NCI-H345 treated with DMSO at 0.1 percent for 48 hours (cell line): Measurements from ENCODE around the gene OVCA2.

Experiments used
- DNase-seq: peaks from one replicate; lab custom pipeline; 2025; ENCODE audit not compliant: unreplicated experiment; lab: John Stamatoyannopoulos, UW

The OVCA2 gene

DNA sequence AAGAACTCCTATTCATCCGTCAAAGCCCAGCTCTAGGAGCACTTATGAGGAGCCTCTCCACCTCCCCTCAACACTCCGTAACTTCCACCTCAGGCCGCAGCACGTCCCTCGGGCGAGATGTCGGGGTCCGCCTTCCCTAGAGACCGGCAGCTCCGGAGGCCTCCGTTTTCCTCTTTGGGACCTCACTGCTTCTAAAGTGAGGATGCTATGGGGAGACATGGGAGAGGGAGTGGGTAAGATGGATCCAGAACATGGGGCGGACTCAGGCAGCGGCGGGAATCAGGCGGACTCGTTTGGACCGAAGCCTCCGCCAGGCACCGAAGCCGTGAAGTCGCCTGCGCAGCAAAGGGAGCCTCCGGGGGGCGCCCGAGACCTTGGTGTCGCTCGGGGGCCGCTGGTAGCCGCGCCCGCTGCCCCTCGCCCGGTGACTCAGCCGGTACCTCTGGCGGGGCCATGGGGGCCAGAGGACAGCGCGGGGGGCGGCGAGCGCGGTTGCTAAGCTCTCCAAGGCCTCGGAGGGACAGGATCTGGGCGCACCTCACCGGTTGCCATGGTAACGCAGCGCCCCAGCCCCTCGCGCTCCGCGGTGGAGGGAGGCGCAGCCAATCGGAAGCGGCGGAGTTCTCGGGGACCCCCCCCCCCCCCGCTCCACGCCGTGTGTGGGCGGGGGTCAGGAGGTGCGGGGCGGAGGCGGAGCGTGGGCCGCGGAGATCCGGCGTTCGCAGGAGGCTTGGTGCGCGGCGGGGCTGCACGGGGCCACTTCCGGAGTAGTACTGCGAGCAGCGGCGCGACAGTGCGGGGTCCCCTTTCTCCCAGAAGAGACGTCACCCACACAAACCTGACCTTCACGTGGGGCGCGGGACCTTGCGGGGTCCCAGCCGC, 11.8 kb downstream of the OVCA2 start:
- DNase-seq, result peak; percentile 56

GRCh38 chr17:2054262-2054511, 12.4 kb downstream of the OVCA2 start:
- no peak for DNase-seq

- peak; percentile 28 for DNase-seq
Observed at GRCh38 chr17:2054512-2055291, 12.9 kb downstream of the OVCA2 start, which contains the start of gene HIC1. Gene HIC1 (plus strand): TSS chr17:2055103. CDS start chr17:2056691, 1,588 bp downstream.

DNA sequence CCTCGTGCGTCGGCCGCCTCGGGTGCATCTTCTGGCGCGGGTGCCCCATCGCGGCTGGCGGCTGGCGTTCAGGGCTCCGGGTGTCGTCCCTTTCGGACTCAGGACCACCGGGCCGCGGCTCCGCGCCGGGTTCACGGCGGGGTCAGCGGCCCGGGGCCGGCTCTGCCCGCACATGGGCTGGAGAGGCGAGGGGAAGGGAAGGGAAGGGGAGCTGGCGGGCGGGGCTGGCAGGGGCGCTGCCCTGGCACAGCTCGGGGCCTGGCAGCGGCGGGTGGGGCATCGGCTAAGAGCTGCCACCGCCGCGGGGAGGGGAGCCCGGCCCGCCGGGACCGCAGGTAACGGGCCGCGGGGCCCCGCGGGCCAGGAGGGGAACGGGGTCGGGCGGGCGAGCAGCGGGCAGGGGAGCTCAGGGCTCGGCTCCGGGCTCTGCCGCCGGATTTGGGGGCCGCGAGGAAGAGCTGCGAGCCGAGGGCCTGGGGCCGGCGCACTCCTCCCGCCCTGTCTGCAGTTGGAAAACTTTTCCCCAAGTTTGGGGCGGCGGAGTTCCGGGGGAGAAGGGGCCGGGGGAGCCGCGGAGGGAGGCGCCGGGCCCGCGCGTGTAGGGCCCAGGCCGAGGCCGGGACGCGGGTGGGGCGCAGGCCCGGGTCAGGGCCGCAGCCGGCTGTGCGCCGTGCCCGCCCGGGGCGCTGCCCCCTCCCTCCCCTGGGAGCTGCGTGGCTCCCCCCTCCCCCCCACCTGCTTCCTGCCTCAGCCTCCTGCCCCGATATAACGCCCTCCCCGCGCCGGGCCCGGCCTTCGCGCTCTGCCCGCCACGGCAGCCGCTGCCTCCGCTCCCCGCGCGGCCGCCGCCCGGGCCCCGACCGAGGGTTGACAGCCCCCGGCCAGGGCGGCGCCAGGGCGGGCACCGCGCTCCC, 13.7 kb downstream of the OVCA2 start:
- DNase-seq, result no peak

DNA sequence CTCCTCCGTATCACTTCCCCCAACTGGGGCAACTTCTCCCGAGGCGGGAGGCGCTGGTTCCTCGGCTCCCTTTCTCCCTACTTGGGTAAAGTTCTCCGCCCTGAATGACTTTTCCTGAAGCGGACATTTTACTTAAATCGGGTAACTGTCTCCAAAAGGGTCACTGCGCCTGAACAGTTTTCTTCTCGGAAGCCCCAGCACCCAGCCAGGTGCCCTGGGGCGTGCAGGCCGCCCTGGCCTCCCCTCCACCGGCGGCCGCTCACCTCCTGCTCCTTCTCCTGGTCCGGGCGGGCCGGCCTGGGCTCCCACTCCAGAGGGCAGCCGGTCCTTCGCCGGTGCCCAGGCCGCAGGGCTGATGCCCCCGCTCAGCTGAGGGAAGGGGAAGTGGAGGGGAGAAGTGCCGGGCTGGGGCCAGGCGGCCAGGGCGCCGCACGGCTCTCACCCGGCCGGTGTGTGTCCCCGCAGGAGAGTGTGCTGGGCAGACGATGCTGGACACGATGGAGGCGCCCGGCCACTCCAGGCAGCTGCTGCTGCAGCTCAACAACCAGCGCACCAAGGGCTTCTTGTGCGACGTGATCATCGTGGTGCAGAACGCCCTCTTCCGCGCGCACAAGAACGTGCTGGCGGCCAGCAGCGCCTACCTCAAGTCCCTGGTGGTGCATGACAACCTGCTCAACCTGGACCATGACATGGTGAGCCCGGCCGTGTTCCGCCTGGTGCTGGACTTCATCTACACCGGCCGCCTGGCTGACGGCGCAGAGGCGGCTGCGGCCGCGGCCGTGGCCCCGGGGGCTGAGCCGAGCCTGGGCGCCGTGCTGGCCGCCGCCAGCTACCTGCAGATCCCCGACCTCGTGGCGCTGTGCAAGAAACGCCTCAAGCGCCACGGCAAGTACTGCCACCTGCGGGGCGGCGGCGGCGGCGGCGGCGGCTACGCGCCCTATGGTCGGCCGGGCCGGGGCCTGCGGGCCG, 14.7 kb downstream of the OVCA2 start:
- DNase-seq, result no peak

DNA sequence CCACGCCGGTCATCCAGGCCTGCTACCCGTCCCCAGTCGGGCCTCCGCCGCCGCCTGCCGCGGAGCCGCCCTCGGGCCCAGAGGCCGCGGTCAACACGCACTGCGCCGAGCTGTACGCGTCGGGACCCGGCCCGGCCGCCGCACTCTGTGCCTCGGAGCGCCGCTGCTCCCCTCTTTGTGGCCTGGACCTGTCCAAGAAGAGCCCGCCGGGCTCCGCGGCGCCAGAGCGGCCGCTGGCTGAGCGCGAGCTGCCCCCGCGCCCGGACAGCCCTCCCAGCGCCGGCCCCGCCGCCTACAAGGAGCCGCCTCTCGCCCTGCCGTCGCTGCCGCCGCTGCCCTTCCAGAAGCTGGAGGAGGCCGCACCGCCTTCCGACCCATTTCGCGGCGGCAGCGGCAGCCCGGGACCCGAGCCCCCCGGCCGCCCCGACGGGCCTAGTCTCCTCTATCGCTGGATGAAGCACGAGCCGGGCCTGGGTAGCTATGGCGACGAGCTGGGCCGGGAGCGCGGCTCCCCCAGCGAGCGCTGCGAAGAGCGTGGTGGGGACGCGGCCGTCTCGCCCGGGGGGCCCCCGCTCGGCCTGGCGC, 15.4 kb downstream of the OVCA2 start:
- no peak for DNase-seq

DNA sequence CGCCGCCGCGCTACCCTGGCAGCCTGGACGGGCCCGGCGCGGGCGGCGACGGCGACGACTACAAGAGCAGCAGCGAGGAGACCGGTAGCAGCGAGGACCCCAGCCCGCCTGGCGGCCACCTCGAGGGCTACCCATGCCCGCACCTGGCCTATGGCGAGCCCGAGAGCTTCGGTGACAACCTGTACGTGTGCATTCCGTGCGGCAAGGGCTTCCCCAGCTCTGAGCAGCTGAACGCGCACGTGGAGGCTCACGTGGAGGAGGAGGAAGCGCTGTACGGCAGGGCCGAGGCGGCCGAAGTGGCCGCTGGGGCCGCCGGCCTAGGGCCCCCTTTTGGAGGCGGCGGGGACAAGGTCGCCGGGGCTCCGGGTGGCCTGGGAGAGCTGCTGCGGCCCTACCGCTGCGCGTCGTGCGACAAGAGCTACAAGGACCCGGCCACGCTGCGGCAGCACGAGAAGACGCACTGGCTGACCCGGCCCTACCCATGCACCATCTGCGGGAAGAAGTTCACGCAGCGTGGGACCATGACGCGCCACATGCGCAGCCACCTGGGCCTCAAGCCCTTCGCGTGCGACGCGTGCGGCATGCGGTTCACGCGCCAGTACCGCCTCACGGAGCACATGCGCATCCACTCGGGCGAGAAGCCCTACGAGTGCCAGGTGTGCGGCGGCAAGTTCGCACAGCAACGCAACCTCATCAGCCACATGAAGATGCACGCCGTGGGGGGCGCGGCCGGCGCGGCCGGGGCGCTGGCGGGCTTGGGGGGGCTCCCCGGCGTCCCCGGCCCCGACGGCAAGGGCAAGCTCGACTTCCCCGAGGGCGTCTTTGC, 16.2 kb downstream of the OVCA2 start:
- DNase-seq, result no peak

- no peak for DNase-seq
Observed at GRCh38 chr17:2058586-2059546, 17.0 kb downstream of the OVCA2 start.

DNA sequence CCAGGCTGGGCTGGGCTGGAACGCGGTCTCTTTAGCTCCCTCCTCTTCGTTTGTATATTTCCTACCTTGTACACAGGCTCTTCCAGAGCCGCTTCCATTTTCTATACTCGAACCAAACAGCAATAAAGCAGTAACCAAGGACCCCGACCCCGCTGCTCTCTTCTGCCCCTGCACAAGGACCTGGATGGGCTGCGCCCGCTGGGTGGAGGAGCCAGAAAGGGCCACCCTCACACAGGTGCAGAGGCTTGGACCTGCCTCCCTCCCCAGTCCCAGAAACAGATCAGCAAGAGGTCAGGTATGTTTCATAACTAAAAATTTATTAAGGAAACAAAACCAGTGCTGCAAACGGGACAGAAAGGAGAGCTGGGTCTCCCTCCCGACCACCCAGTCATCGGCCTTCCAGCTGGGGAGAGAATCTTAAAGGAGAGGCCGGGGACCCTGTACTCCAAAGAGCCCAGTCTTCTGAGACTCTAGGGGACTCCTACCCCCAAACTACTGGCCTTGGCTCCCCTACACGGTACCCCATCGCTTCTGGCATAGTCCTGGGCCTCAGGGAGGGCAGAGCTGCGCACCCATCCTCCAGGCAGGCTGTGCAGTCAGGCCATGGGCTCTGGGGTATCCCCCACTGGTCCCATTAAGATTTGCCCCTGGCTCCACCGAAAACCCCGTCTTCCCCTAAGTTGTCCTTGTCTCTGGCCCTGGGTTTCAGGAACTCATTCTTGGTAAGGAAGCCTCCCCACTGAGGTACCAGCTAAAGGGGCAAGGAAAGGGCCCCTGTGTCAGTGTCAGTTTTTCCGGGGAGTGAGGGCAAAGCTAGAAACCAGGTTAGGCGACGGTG, 17.9 kb downstream of the OVCA2 start:
- DNase-seq, result no peak

GRCh38 chr17:2060385-2060658, 18.5 kb downstream of the OVCA2 start:
- no peak for DNase-seq

DNA sequence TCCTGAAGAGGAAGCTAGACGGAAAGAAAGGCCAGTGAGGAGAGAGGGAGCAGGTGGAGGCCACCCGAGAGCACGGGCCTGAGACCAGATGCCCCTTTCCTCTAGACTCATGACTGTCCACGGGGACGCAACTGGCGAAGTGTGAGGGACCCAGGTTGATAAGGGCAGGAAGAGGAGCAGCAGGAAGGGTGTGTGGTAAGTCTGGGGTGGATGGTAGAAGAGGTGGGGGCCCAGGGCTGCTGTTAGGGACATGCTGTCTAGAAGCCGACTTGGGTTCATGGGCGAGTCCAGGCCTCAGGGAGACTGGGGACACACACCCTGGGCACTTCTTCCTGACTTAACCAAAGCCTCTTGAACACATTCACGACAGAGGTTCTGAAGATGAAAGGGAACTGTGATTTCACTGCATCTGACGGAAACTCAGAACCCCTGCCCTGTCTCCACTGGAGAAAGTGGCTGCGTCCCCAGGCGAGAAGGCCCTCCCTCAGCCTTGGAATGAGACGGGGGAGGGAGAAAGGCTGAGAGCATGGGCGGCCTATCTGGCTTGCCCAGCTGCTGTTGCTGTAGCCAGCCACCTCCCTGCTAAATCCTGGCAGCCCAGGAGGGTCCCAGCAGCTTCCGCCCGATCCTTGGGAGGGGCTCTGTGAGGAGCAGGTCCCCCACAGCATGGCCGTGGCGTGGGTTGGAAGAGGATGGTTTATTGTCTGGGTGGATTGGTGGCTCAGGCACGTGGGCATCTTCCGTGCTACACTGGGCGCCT, 19.0 kb downstream of the OVCA2 start:
- no peak for DNase-seq

GRCh38 chr17:2061441-2061958, 19.7 kb downstream of the OVCA2 start:
- DNase-seq, result no peak

DNA sequence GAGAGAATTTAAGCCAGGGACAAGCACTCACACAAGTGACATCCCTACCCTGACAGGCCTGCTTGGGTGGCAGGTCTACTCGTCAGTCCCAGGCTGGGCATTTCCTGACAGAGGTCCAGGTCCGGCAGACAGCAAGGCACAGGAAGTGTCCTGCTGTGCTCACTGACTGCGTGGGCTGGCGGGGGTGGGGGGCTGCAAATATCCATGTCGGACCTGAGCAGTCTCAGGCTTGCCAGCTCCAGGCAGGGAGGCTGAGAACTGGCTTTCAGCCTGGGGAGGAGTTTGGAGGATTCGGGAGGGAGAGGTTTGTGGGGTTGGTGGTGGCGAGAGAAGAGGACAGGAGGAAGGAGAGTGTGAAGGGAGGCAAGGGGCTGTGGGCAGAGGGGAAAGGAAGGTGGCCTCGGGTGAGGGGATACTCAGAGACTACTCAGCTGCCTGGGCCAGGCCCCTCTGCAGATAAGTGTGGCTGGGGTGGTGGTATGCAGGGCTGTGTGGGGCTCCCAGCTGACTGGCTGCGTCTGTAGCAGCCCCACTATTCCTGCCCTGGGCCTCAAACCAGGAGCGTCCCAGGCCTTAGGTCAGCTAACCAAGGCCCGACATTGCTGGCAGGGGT, 20.9 kb downstream of the OVCA2 start:
- DNase-seq, result no peak

DNA sequence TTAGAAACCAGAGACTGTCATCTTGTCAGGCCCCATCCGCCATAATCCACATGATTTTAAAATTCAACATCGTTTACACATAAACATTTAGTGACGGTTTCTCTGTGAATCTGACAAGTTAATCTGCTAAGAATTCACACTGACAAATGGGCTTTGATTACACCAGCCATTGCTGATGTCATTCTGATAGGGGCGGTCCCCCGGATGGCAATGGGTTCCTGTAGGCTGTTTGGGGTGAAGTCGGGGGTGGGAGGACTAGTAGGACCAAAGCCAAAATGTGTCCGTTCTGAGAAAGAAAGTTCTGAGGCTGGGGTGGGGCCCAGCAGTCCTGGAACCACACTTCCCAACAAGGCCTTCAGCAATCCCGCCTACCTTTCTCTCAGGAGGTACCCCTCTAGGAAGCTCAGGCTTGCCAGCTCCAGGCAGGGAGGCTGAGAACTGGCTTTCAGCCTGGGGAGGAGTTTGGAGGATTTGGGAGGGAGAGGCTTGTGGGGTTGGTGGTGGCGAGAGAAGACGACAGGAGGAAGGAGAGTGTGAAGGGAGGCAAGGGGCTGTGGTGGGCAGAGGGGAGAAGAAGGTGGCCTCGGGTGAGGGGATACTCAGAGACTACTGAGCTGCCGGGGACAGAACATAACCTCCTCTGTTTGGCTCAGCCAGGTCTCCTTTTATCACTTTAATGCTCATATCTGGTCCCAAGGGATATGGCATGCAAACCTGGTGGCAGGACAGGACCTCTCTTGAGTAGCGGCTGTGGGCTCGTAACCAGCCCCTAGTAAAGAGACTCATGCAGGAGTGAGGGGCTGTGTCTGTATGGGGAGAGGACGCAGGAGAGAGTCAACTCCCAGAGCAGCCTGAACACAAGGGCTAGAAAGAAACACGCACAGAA, 21.7 kb downstream of the OVCA2 start:
- no peak for DNase-seq

- no peak for DNase-seq
Observed at GRCh38 chr17:2064147-2064489, 22.3 kb downstream of the OVCA2 start.
